ENCODE measurements around the gene OR5A2.
"Not testable (repeated sequence)": the region's sequence is repeated elsewhere in the genome, so short reads cannot be mapped to it uniquely, and the experiment has no call there.

OR5A2 gene

GRCh38 chr11:59380263-59381059 lies 45.8 kb downstream of the OR5A2 start:
- no peak for DNase-seq

GRCh38 chr11:59372324-59372723 lies 53.9 kb downstream of the OR5A2 start:
- DNase-seq: not testable (repeated sequence)

GRCh38 chr11:59368238-59369022 lies 57.8 kb downstream of the OR5A2 start:
- no peak for DNase-seq
